RPMI8226 (cell line): ENCODE data around the gene MAPK12.
A peak's percentile ranks its signal among the peaks of the same experiment; 100 is the strongest.
"Not testable (repeated sequence)": the region's sequence is repeated elsewhere in the genome, so short reads cannot be mapped to it uniquely, and the experiment has no call there.

Experiments
- DNase-seq: peaks from one replicate; pipeline ENCODE4 v3.0.0-alpha.2; 2015

Gene MAPK12

DNA sequence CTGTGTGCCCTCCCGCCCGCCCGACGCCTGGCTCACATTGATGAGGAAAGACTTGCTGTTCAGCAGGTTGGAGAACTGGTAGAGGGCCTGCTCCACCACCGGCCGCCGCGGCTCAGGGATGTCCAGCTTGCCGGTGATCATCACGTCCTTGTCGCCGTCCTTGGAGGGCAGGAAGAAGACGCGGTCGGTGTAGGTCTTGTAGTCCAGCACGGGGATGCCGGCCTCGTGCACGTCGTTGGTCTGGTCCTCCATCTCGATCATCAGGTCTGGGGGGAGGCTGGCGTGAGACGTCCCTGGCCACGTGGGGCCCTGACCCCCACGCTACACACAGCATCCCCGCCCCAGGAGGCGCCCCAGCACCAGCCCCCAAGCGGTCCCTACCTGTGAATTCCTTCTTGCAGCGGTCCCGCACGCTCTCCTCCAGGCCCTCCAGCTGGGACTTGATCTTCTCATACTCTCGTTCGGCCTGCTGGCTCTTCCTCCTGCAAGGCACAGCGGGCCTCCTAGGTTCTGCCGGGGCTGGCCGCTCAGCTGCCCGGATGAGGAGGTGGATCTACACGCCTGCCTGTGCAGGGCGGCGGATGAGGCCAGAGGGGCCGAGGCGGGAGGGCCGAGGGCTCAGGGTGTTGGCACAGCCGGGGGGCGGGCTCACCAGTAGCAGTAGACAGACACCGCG is 19.4 kb upstream of the MAPK12 start:
- DNase-seq = no peak

DNA sequence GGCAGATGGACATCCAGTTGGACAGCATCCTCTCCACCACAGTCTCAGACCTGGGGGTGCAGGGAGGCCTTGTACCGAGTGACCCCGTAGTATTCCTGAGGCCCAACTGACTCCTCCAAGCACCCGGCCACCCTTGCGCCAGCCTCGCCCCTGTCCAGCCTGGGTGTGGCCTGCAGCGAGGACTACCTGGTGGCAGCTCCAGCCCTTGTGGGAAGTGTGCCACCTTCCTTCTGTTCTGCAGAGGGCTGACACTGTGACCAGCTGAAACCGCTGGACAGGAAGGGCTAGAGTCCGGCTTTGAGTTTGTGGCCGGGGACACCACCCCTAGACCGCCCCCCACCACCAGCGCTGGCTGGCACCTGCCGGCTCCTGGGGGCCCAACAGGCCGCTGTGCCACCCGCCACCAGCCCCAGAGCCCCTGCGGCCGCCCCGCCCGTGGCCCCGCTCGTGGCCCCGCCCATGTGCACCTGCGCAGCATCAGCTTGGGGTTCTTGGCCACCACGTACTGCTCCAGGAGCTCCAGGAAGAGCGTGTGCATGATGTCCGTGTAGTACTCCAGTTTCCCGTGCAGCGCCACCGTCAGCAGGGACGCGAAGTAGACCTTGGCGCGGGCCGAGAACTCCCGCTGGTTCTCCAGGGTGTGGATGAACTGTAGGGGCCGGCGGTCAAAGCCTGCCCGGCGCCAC is 18.7 kb upstream of the MAPK12 start:
- no peak for DNase-seq

DNA sequence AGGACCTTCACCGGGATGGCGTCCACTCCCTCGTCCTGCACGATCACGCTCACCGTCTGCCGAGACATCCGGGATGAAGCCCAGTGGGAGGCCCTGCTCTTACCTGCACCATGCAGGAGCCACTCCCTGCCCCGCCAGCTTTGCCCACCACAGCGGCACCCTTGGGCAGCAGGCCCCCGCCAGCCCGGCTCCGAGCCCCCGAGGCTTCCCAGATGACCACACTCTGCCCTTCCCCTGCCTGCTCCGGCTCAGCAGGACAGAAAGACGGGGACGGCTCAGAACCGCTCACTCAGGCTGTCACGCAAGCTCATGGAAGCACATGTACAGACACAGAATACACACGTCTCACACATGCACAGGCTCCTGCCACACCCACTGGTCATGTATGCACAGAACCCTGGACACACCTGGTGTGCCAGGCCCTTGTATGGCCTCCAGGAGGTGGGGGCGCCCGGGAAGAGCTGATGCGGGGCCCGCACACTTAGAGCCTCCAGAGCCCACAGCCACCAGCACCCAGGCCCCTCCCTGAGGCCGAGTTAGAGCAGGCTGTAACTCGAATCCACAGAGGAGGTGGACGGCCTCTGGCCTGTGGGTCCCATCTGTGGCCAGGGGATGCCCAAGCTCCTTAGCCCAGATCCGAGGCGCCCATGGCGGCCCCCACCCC is 17.6 kb upstream of the MAPK12 start:
- no peak for DNase-seq

DNA sequence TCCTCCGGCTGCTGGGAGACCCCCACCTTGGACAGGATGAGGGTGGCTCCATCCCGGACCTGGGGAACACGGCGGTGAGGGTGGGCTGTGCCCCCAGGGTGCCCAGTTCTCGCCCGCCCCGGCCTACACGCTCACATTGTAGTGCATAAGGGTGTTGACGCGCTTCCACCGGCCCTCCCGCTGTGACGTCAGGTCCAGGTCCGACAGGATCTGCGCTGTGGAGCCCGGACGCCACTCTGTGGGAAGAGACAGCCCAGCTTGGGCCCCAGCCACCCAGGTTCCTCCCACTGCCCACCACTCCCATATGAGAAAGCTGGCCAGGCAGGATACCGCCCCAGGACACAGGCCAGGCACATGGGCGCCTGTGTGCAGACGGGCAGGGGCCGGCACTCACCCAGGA is 17.0 kb upstream of the MAPK12 start:
- no peak for DNase-seq

DNA sequence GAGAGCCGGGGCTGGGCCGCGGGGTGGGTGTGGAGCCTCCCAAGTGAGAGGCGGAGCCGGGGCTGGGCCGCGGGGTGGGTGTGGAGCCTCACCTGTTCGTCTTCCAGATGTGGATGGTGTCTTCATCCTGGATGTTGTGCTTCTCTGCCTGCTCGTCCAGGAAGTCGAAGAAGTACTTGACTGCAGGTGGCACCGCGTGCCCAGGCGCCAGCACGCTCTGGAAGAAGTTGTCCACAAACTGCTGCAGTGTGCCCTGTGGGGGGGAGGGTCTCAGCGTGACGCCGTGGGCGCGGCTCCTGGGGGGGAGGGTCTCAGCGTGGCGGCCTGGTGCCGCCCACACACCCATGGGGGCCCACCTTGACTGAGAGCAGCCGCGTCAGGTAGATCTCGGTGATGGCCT is 16.3 kb upstream of the MAPK12 start:
- no peak for DNase-seq

DNA sequence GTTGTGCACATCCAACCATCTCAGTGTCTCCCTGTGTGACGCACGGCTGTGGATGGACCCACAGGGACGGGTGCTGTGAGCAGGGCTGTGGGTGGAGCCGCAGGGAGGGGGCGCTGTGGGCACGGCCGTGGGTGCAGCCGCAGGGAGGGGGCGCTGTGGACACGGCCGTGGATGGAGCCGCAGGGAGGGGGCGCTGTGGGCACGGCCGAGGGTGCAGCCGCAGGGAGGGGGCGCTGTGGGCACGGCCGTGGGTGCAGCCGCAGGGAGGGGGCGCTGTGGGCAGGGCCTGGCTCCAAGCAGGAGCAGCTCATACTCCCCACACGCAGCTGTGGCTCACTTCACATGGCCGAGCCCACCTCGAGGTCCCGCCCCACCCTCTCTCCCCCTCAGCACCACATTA is 14.7 kb upstream of the MAPK12 start:
- DNase-seq = peak; percentile 100

DNA sequence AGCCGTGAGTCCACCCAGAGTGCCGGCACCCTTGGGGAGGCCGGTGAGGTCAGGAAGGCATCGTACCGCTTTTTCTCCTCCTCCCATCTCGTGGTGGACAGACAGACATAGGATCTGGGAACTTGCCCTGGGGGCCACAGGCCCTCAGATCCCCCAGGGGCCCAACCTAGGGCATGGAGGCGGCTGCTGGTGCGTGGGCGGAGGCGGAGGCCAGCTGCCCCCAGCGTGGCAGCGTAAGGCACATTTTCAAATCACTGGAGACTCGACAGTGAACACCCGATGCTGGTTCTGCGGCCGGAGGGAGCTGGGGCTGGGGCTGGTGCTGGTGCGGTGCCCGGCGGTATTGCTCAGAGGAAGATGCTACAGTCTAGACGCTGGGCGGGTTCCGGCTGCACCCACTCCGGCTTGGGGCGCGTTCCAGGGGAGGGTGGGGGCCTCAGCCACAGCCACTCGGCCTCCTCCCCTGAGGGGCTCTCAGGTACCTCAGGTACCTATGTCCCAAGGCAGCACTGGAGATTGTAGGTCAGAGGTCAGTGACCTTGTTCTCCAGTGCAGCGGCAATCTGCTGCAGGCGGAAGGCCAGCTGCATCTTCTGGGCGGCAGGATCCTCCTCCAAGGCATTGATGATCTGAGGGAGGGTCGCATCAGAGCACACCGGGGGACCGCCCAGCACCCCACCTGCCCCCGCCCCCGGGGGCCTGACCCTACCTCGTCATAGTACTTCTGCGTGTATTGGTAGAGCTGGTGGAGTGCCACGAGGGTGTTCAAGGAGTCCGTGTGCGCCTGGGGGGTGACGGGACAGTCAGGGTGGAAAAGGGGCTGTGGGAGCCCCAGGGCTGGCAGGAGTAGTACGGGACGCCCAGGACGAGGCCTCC is 13.9 kb upstream of the MAPK12 start:
- DNase-seq = no peak

DNA sequence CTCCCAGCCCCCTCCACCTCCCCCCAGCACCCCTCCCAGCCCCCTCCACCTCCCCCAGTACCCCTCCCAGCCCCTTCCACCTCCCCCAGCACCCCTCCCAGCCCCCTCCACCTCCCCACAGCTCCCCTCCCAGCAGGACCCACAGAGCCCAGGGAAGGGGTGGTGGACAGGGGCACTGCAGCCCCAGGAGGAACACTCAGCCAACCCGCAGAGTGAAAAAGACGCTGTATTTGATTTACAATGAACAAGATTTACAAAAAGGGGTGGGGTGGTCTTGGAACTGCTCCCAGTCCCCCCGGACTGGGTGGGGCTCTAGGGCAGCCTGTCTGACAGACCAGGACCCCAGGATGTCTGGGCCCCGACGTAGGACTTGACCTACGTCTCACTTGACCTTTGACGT is 13.3 kb upstream of the MAPK12 start:
- DNase-seq = no peak

DNA sequence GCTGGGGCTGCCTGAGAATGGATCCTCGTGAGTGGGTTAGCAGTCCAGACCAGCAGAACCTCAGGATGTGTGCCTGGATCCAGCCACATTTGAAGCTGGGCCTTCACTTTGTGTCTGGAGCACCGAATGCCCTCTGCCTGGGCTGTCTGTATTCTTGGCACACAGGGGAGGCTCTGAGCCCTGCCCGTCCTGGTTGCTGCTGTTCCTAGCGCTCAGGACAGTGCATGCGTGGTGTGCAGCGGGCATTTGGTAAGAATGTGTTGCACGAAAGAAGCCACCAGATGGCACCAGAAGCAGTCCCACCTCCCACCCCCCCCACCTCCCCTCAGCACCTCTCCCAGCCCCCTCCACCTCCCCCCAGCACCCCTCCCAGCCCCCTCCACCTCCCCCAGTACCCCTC is 12.8 kb upstream of the MAPK12 start:
- DNase-seq = peak; percentile 79

DNA sequence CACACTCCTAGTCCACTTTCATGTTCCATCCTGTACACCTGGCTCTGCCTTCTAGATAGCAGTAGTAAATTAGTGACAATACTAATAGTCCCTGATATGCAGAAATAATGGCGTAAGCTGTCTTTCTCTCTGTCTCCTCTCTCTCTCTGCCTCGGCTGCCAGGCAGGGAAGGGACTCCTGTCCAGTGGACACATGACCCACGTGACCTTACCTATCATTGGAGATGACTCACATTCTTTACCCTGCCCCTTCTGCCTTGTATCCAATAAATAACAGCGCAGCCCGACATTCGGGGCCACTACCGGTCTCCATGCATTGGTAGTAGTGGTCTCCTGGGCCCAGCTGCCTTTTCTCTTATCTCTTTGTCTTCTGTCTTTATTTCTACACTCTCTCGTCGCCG is 12.3 kb upstream of the MAPK12 start:
- DNase-seq = not testable (repeated sequence)

DNA sequence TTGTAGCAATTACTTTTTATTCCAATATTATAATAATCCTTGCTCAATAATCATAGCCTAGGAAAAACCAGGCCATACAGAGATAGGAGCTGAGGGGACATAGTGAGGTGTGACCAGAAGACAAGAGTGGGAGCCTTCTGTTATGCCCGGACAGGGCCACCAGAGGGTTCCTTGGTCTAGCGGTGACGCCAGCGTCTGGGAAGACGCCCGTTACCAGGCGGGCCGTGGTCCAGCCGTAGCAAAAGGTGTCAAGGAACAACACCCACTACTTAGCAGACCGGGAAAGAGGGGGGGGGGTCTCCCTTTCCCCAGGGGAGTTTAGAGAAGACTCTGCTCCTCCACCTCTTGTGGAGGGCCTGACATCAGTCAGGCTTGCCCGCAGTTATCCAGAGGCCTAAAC is 11.9 kb upstream of the MAPK12 start:
- DNase-seq = not testable (repeated sequence)

DNA sequence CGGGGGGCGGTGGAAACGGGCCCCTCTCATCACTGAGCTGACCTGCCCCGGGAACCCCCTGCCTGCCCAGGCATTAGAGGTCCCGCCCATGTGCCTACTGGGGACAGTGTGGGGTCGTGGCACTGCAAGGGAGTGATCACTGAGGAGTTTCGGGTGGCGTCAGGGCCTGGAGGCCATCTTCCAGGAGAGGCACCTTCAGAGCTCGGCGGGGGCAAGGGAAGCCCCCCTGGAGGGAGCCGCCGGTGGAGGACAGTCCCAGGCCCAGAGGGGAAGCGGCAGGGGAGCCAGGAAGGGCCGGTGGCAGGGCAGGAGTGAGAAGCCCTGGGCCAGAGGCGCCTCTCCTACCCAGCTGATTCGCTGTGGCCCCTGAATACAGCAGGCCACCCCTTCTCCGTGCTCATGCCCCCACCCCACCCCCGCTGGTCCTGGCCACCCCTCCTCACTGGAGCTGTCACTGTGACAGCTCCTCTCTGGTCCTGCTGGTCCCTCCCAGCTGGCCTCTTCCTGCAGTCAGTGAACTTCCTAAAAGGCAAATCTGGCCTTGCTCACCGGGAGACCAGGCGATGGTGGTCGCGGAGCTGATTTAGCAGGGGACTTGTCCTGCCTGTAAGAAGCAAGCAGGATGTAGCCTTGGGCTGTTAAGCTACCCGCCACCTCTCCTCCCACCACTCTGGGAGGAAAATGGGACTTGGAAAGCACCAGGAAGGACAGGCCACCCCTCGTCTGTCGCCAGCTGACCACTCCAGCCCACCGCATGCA is 10.7 kb upstream of the MAPK12 start:
- DNase-seq = no peak

DNA sequence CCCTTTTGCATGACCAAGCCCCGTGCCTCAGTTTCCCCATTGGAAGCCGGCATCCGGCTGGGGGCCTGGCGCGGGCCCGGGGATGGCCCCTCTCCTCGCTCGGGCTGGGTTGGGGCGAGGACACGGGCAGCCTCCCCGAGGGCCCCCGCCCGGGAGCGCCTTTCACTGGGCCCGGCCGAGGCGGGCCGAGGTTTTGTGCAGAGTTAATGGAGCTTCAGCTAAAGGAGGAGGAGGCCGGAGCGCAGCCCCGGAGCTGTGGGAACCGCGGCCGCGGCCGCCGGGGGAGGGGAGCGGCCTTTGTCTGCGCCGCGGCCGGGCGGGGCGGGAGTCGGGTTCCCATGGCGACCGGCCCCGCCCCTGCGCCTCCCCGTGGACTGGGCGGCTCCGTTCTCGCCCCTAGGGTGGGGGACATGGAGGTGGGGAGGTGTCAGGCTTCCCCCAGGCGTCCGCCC is 10.1 kb upstream of the MAPK12 start:
- peak; percentile 80 for DNase-seq

DNA sequence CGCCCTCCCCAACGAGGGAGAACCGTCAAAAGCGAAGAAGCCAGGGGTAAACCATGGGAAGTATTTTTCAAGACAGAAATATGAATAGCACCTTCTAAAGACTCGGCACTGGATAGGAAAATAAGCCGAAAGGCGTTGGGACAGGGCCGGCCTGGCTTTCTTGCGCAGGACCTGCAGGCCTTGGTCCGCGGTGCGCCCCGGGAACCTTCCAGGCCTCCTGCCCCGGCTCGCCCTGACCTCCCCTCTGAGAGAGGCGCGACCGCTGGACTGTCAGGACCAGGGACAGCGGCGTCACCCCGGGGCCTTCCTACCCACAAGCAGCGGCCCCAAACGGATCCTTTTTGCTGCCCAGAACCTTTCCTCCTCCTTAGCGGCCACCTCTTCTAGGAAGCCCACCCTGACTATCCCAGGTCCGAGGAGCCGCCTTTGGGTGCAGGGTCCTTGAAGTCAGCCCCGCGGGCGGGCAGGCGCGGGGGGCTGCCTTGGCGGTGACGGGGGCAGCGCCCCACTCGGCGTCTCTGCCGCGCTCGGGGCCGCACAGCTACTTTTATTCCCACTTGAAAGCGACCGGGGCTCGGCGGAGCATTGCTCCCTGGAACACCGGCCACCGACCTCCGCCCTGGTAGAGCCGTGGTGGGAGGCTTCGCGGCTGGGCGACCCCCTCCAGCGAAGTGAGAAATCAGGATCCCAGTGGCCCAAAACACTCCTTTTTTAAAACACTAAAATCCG is 9.3 kb upstream of the MAPK12 start:
- peak; percentile 77 for DNase-seq

DNA sequence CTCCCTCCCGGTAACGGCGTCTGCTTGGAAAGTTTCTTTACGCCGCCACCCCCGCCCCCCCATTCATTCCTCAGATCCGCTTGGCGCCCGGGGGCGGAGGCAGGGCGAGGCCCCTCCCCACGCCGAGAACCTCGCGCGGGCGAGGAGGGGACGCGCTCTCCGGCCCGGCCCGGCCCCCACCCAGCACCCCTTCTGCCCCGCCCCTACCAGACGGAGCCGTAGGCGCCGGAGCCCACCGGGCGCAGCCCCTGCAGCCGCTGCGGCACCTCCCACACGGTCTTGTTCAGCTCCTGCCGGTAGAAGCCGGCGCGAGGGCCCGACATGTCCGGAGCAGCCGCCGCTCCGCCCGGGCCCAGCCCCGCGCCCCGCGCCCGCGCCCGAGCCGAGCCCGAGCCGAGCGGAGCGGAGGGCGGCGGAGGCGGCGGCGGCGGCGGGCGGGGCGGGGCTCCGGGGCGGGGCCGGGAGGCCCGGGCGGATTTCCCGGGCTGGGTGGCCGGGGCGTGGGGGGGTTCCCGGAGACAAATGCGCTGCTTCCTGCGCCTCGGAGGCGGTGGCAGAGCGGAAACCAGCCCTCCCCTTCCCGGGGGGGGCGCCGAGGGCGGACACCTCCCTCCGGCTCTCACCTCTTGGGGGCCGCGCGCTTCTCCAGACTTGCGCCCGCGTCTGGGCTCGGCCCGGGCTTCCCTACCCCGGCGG is 8.6 kb upstream of the MAPK12 start, which contains the start of gene MAPK11:
MAPK11 (minus strand) TSS at position 411 of the 696 bp plus-strand sequence; CDS start at position 323, 88 bp downstream.
- DNase-seq = peak; percentile 57

DNA sequence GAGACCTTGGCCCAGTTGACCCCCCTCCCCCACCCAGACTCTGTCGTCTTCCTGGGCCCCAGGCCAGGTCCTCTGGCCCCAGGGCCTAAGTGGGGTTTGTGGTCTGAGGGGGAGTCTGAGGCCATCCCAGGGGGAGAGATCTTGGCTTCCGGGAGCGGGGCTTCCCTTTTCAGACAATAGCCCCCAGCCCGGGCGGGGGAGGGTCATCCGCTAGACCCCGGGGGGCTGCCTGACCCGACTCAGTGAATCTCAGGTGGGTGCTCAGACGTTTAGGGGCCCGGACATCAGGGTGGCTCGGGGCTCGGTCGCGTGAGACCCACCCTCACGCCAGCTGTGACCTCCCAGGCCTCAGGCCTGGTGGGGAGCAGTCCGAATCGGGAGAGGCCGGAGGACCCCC is 8.1 kb upstream of the MAPK12 start:
- peak; percentile 29 for DNase-seq

DNA sequence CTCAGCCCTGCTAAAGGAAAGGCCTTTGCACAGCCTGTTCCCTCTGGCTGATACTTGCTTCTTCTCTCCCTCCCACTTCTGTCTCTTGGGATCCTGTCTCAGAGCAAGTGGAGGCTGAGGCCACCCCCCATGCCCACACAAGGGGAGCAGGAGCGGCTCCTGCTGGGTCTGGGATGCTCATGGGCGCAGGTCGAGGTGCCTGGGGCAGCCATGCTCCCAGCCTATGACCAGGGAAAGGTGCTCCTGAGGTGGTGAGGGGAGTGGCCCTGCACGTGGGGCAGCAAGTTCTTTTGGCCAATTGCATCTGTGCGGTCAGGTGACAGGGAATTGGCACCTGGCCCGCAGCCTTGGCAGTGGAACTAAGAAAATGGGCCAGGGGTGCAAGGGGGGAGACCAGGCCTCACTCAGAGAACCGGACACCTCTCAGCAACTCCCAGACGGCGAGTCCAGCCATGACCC is 7.2 kb upstream of the MAPK12 start:
- DNase-seq = peak; percentile 78

DNA sequence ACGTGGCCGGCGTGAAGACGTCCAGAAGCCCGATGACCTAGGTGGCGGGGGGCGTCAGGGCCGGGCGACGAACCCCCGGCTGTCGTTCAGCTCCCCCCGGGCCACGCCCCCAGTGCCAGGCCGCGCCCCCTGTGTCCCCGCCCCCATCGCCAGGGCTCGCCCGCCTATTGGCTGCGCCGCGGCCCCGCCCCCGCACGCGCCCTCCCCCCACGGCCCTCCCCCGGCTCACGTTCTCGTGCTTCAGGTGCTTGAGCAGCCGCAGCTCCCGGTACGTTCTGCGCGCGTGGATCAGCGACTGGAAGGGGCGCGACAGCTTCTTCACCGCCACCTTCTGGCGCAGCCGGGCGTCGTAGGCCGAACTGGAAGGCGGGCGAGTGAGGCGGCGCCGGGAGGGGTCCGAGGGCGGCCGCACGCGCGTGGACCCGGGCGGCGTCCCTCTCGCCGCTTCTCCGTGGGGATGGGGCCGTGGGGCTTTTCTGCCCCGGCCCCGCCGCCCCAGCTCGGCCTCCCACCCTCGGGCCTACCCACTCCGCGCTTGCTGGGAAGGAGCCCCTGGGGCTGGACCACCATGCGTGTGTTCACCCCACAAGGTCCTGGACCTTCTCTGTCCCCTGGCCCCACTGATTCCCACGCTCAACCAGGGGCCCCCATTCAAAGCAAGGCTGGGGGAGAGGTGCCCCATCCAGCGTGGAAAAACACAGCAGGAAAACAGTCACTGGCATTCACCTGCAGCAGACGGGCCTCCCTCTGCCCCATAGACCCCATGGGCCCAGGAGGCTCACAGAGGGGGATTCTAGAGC is 6.3 kb upstream of the MAPK12 start:
- DNase-seq = no peak

DNA sequence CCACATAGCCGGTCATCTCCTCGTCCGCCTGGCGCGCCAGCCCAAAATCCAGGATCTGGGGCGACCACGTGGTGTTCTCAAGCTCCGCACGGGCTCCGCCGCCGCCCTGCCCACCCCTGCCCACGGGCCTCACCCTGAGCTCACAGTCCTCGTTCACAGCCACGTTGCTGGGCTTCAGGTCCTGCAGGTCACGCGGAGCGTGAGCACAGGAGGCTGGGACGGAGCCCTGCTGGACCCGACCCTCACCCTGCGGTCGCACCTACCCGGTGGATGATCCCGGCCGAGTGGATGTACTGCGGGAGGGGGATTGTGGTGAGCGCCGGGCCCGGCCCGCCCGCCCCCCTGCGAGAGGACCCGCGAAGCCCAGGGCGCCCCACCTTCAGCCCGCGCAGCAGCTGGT is 5.5 kb upstream of the MAPK12 start:
- no peak for DNase-seq
